Activated CD4-positive, alpha-beta memory T cell treated with anti-CD3 and anti-CD28 coated beads for 36 hours (primary cell): ENCODE data around the gene SLFN14. TPM values are rescaled to one million over a fixed set of nuclear protein-coding genes. Genes with fewer than 3 reads are reported as not detected.
A peak's percentile ranks its signal among the peaks of the same experiment; 100 is the strongest.
"Not testable (repeated sequence)": the region's sequence is repeated elsewhere in the genome, so short reads cannot be mapped to it uniquely, and the experiment has no call there.

Source experiments
- CTCF ChIA-PET: fragments of 350-600 bp; sonication (Branson Sonifier 250); formaldehyde crosslinking; loops from one replicate; lab custom pipeline; 2021; ENCODE audit warnings: antibody characterized with exemption, inconsistent platforms; lab: Charles Lee
- POLR2A ChIA-PET: fragments of 350-600 bp; sonication (Branson Sonifier 250); formaldehyde crosslinking; loops from one replicate; lab custom pipeline; 2021; ENCODE audit warnings: antibody characterized with exemption; lab: Charles Lee
- DNase-seq: peaks from one replicate; pipeline ENCODE4 v3.0.0-alpha.2; 2020
- H3K27ac Mint-ChIP-seq: one replicate; pipeline ENCODE4 v1.8.0; 2021; ENCODE audit warnings: mixed read lengths
- H3K27me3 Mint-ChIP-seq: one replicate; pipeline ENCODE4 v1.8.0; 2021; ENCODE audit warnings: mixed read lengths
- H3K36me3 Mint-ChIP-seq: one replicate; pipeline ENCODE4 v1.8.0; 2021; ENCODE audit warnings: mixed read lengths
- H3K4me1 Mint-ChIP-seq: one replicate; pipeline ENCODE4 v1.8.0; 2021; ENCODE audit warnings: low read depth, mixed read lengths
- H3K4me3 Mint-ChIP-seq: one replicate; pipeline ENCODE4 v1.8.0; 2021; ENCODE audit warnings: mild to moderate bottlenecking, mixed read lengths
- H3K9me3 Mint-ChIP-seq: one replicate; pipeline ENCODE4 v1.8.0; 2021; ENCODE audit warnings: mixed read lengths
- intact Hi-C: fragments of 100-400 bp; cut with micrococcal nuclease; formaldehyde crosslinking; loops from one replicate; pipeline ENCODE4 v1.15.1; 2023
- total RNA-seq, 2 experiments: library from RNA; stranded (reverse); gene quantifications; one replicate each; pipeline ENCODE4 v1.2.3, GENCODE V29; 2021

SLFN14 gene
- total RNA-seq, 2 experiments from 2014 or later: not detected

GRCh38 chr17:35586569-35587073, 26.0 kb upstream of the SLFN14 start:
- Mint-ChIP-seq H3K4me3 (peak overlapping the region; percentile 93), H3K9me3 (no peaks in the 10 kb centered on the region), H3K36me3 (peaks cover 2% of the 10 kb centered on the region), H3K27ac (peak overlapping the region; percentile 97), H3K27me3 (no peaks in the 10 kb centered on the region), H3K4me1 (peaks cover 23% of the 10 kb centered on the region)
- intact Hi-C loops: loop anchor here (1.0 to 2.0 kb wide), 8 partner anchors 8 to 444 kb away; partner anchors contain the start of genes NLE1, PEX12, SLFN11 and TAF15
- POLR2A ChIA-PET: interaction anchor here (0.6 to 1.9 kb wide), 8 partner anchors 9 to 373 kb away, joined by 3 to 21 read pairs (median 3); partner anchors contain the start of genes PEX12, RASL10B and TAF15
- CTCF ChIA-PET: interaction anchor here (1.2 kb wide), 2 partner anchors 47 to 161 kb away, joined by 4 read pairs; no protein-coding TSS in a partner anchor
- no peak for DNase-seq

GRCh38 chr17:35584061-35584460, 23.4 kb upstream of the SLFN14 start:
- no peak overlapping the region for H3K27ac Mint-ChIP-seq
- DNase-seq: no peak
- ChIA-PET CTCF (no interaction called here), POLR2A (no interaction called here)
- peaks cover 17% of the 10 kb centered on the region for H3K4me1 Mint-ChIP-seq
- peaks cover 2% of the 10 kb centered on the region for H3K36me3 Mint-ChIP-seq
- H3K9me3 Mint-ChIP-seq: no peaks in the 10 kb centered on the region
- no peaks in the 10 kb centered on the region for H3K27me3 Mint-ChIP-seq
- H3K4me3 Mint-ChIP-seq: no peak overlapping the region
- intact Hi-C loops: no loop called here

- ChIA-PET CTCF (interaction anchor here (0.7 to 2.1 kb wide), 10 partner anchors 9 to 408 kb away, joined by 3 to 9 read pairs (median 4); no protein-coding TSS in a partner anchor), POLR2A (interaction anchor here (0.8 to 2.9 kb wide), 10 partner anchors 8 to 365 kb away, joined by 3 to 21 read pairs (median 8); partner anchors contain the start of genes AP2B1, SLFN11, SLFN12L and SLFN5)
- no peak for DNase-seq
- Mint-ChIP-seq H3K27me3 (no peaks in the 10 kb centered on the region), H3K4me3 (peak overlapping the region; percentile 94), H3K36me3 (peaks cover 6% of the 10 kb centered on the region), H3K4me1 (peaks cover 20% of the 10 kb centered on the region), H3K9me3 (no peaks in the 10 kb centered on the region), H3K27ac (peak overlapping the region; percentile 98)
- intact Hi-C loops: loop anchor here (1.0 to 2.0 kb wide), 4 partner anchors 8 to 336 kb away; partner anchors contain the start of genes AP2B1 and SLFN5
These were observed 18.4 kb upstream of the SLFN14 start for GRCh38 chr17:35578929-35579432.

- H3K36me3 Mint-ChIP-seq: peaks cover 6% of the 10 kb centered on the region
- H3K27me3 Mint-ChIP-seq: no peaks in the 10 kb centered on the region
- peak; percentile 92 for DNase-seq
- ChIA-PET CTCF (interaction anchor here (0.7 to 2.1 kb wide), 10 partner anchors 10 to 407 kb away, joined by 3 to 9 read pairs (median 4); no protein-coding TSS in a partner anchor), POLR2A (interaction anchor here (0.8 to 2.9 kb wide), 9 partner anchors 8 to 364 kb away, joined by 3 to 21 read pairs (median 9); partner anchors contain the start of genes AP2B1, SLFN12L, SLFN5 and TAF15)
- H3K9me3 Mint-ChIP-seq: no peaks in the 10 kb centered on the region
- peak within 1 kb of the TSS; percentile 98 for H3K27ac Mint-ChIP-seq
- intact Hi-C loops: loop anchor here (1.0 to 2.0 kb wide), 4 partner anchors 9 to 336 kb away; partner anchors contain the start of genes AP2B1 and SLFN5
- peaks cover 20% of the 10 kb centered on the region for H3K4me1 Mint-ChIP-seq
- H3K4me3 Mint-ChIP-seq: peak within 1 kb of the TSS; percentile 94
These were observed 17.7 kb upstream of the SLFN14 start, which contains the start of gene PEX12 for GRCh38 chr17:35578197-35578928. TSS of gene PEX12 (minus strand) at chr17:35578571. CDS start at chr17:35578021, 550 bp downstream.

GRCh38 chr17:35577830-35578196, 17.2 kb upstream of the SLFN14 start:
- CTCF ChIA-PET: interaction anchor here (1.3 to 2.1 kb wide), 5 partner anchors 11 to 186 kb away, joined by 3 to 8 read pairs (median 4); no protein-coding TSS in a partner anchor
- Mint-ChIP-seq H3K4me1 (peaks cover 20% of the 10 kb centered on the region), H3K36me3 (peaks cover 6% of the 10 kb centered on the region), H3K27me3 (no peaks in the 10 kb centered on the region), H3K9me3 (no peaks in the 10 kb centered on the region), H3K4me3 (peak overlapping the region; percentile 94), H3K27ac (peak overlapping the region; percentile 98)
- intact Hi-C loops: loop anchor here (1.0 to 2.0 kb wide), 4 partner anchors 9 to 335 kb away; partner anchors contain the start of genes AP2B1 and SLFN5
- POLR2A ChIA-PET: interaction anchor here (0.8 to 2.9 kb wide), 6 partner anchors 9 to 364 kb away, joined by 3 to 21 read pairs (median 14); partner anchors contain the start of genes AP2B1, SLFN12L and TAF15
- no peak for DNase-seq

GRCh38 chr17:35575759-35576158, 15.1 kb upstream of the SLFN14 start:
- no peak for DNase-seq
- intact Hi-C loops: no loop called here
- Mint-ChIP-seq H3K9me3 (no peaks in the 10 kb centered on the region), H3K27me3 (no peaks in the 10 kb centered on the region), H3K4me3 (no peak overlapping the region), H3K36me3 (peaks cover 7% of the 10 kb centered on the region), H3K27ac (no peak overlapping the region), H3K4me1 (peaks cover 24% of the 10 kb centered on the region)
- ChIA-PET CTCF (interaction anchor here (0.6 to 1.4 kb wide), 3 partner anchors 37 to 263 kb away, joined by 3 to 5 read pairs (median 3); no protein-coding TSS in a partner anchor), POLR2A (interaction anchor here (0.6 to 1.4 kb wide), 2 partner anchors 11 to 88 kb away, joined by 3 read pairs; no protein-coding TSS in a partner anchor)

GRCh38 chr17:35569405-35569804, 8.8 kb upstream of the SLFN14 start:
- Mint-ChIP-seq H3K27ac (no peak overlapping the region), H3K36me3 (peaks cover 4% of the 10 kb centered on the region), H3K4me1 (peaks cover 27% of the 10 kb centered on the region), H3K4me3 (peak overlapping the region; percentile 92), H3K9me3 (no peaks in the 10 kb centered on the region), H3K27me3 (no peaks in the 10 kb centered on the region)
- intact Hi-C loops: no loop called here
- CTCF ChIA-PET: no interaction called here
- DNase-seq: no peak
- POLR2A ChIA-PET: interaction anchor here (0.7 to 2.8 kb wide), 2 partner anchors 9 to 509 kb away, joined by 3 to 20 read pairs; partner anchors contain the start of gene PEX12

GRCh38 chr17:35568561-35568960, 7.9 kb upstream of the SLFN14 start:
- intact Hi-C loops: loop anchor here (1.0 kb wide), 3 partner anchors 10 to 27 kb away; partner anchors contain the start of genes AP2B1 and PEX12
- no peaks in the 10 kb centered on the region for H3K9me3 Mint-ChIP-seq
- peaks cover 27% of the 10 kb centered on the region for H3K4me1 Mint-ChIP-seq
- H3K27ac Mint-ChIP-seq: peak overlapping the region; percentile 86
- peak overlapping the region; percentile 92 for H3K4me3 Mint-ChIP-seq
- peaks cover 3% of the 10 kb centered on the region for H3K36me3 Mint-ChIP-seq
- CTCF ChIA-PET: interaction anchor here (1.2 kb wide), 1 partner anchor 29 kb away, joined by 3 read pairs; no protein-coding TSS in a partner anchor
- no peaks in the 10 kb centered on the region for H3K27me3 Mint-ChIP-seq
- peak; percentile 68 for DNase-seq
- POLR2A ChIA-PET: interaction anchor here (0.7 to 2.8 kb wide), 2 partner anchors 9 to 508 kb away, joined by 3 to 20 read pairs; partner anchors contain the start of gene PEX12

- no peak for DNase-seq
- peaks cover 27% of the 10 kb centered on the region for H3K4me1 Mint-ChIP-seq
- H3K4me3 Mint-ChIP-seq: peak overlapping the region; percentile 92
- ChIA-PET CTCF (no interaction called here), POLR2A (interaction anchor here (1.1 to 2.8 kb wide), 4 partner anchors 11 to 134 kb away, joined by 3 to 20 read pairs (median 4); partner anchors contain the start of gene PEX12)
- peak overlapping the region; percentile 24 for H3K27ac Mint-ChIP-seq
- H3K27me3 Mint-ChIP-seq: no peaks in the 10 kb centered on the region
- peaks cover 3% of the 10 kb centered on the region for H3K36me3 Mint-ChIP-seq
- no peaks in the 10 kb centered on the region for H3K9me3 Mint-ChIP-seq
- intact Hi-C loops: no loop called here
These were observed 6.3 kb upstream of the SLFN14 start for GRCh38 chr17:35566968-35567367.

GRCh38 chr17:35563181-35563580, 2.6 kb upstream of the SLFN14 start:
- not testable (repeated sequence) for H3K36me3 Mint-ChIP-seq

More at GRCh38 chr17:35563181-35563580, 2.6 kb upstream of the SLFN14 start:
- H3K9me3 Mint-ChIP-seq, intact Hi-C loops, H3K27ac Mint-ChIP-seq, POLR2A ChIA-PET, H3K4me3 Mint-ChIP-seq, H3K4me1 Mint-ChIP-seq, H3K27me3 Mint-ChIP-seq, DNase-seq: not testable (repeated sequence)
- CTCF ChIA-PET: interaction anchor here (1.1 kb wide), 1 partner anchor 15 kb away, joined by 4 read pairs; the partner anchor contains the start of gene PEX12
